B cell (primary cell): ENCODE results near the gene BABAM2. TPM values are rescaled to one million over a fixed set of nuclear protein-coding genes. Genes with fewer than 3 reads are reported as not detected.

Source experiments
- ATAC-seq: fragments of 200-7000 bp; cut with Tn5 transposase; one replicate; pipeline ENCODE4 v1.10.0; 2021; ENCODE audit warnings: low read depth, mild to moderate bottlenecking, moderate number of reproducible peaks, moderate library complexity
- CTCF ChIA-PET: fragments of 350-600 bp; sonication (Branson Sonifier 250); formaldehyde crosslinking; loops from one replicate; lab custom pipeline; 2021; ENCODE audit warnings: antibody characterized with exemption, inconsistent platforms; lab: Charles Lee
- POLR2A ChIA-PET: fragments of 350-600 bp; sonication (Branson Sonifier 250); formaldehyde crosslinking; loops from one replicate; lab custom pipeline; 2021; ENCODE audit warnings: antibody characterized with exemption; lab: Charles Lee
- DNase-seq: peaks from one replicate; pipeline ENCODE4 v3.0.0; 2013
- H2AFZ ChIP-seq: 2 replicates; pipeline ENCODE4 v1.6.1; 2012; ENCODE audit warnings: mild to moderate bottlenecking, low read depth, low read length; ENCODE audit not compliant: insufficient read depth, poor library complexity, severe bottlenecking
- H3K27ac ChIP-seq, 2 donors: 1 replicate in 1 of 2; 2 replicates in 1 of 2; pipeline ENCODE4 v1.5.1; 2012 to 2013; ENCODE audit warnings: low read length in 2 of 2, mild to moderate bottlenecking in 2 of 2, moderate library complexity in 1 of 2
- H3K27me3 ChIP-seq, 4 experiments: fragments of 200-600 bp in 1 of 4; sonication (generic) in 1 of 4; replicated peaks in 1 of 4; 1 replicate in 2 of 4; 2 replicates in 2 of 4; pipeline versions ENCODE4 v1.6.1 to v1.7.0; 2013 to 2016; ENCODE audit warnings: low read length in 3 of 4, mild to moderate bottlenecking in 2 of 4, mixed read lengths in 1 of 4, moderate library complexity in 1 of 4; ENCODE audit not compliant: insufficient read depth in 4 of 4, control insufficient read depth in 3 of 4; ENCODE audit errors: control extremely low read depth in 1 of 4
- H3K36me3 ChIP-seq, 2 experiments: replicated peaks in 1 of 2; 1 replicate in 1 of 2; 2 replicates in 1 of 2; pipeline versions ENCODE4 v1.6.1 to v1.7.1; 2013; ENCODE audit warnings: low read length in 1 of 2; ENCODE audit not compliant: insufficient read depth in 2 of 2, control insufficient read depth in 1 of 2; ENCODE audit errors: control extremely low read depth in 1 of 2, extremely low read depth in 1 of 2
- H3K4me1 ChIP-seq, 2 donors: fragments of 200-600 bp in 1 of 2; sonication (generic) in 1 of 2; 1 replicate in 1 of 2; 2 replicates in 1 of 2; pipeline versions ENCODE4 v1.5.1 to v1.6.1; 2013 to 2017; ENCODE audit warnings: low read length in 2 of 2; ENCODE audit not compliant: control insufficient read depth in 2 of 2, insufficient read depth in 2 of 2
- H3K4me2 ChIP-seq: replicated peaks from 2 replicates; pipeline ENCODE3; 2012; ENCODE audit warnings: mild to moderate bottlenecking, low read depth, low read length; ENCODE audit not compliant: poor library complexity, severe bottlenecking
- H3K4me3 ChIP-seq, 5 experiments: fragments of 200-600 bp in 1 of 5; sonication (generic) in 1 of 5; 1 replicate in 3 of 5; 2 replicates in 2 of 5; pipeline versions ENCODE4 v1.5.1 to v1.7.0; 2011 to 2016; ENCODE audit warnings: low read length in 4 of 5, mild to moderate bottlenecking in 4 of 5, low read depth in 2 of 5, control low read depth in 1 of 5, moderate library complexity in 1 of 5; ENCODE audit not compliant: insufficient read depth in 1 of 5; ENCODE audit errors: control extremely low read depth in 1 of 5, extremely low read depth in 1 of 5
- H3K79me2 ChIP-seq: fragments of 200-600 bp; sonication (generic); one replicate; pipeline ENCODE4 v1.6.0; 2016; ENCODE audit warnings: low read length; ENCODE audit not compliant: control insufficient read depth, insufficient read depth
- H3K9ac ChIP-seq: fragments of 200-600 bp; sonication (generic); 2 replicates; pipeline ENCODE4 v1.6.1; 2017; ENCODE audit warnings: mild to moderate bottlenecking, low read length, moderate library complexity
- H3K9me3 ChIP-seq, 3 donors: one replicate each; pipeline versions ENCODE4 v1.6.1 to v1.7.1; 2013; ENCODE audit warnings: low read length in 2 of 3; ENCODE audit not compliant: control insufficient read depth in 2 of 3, insufficient read depth in 1 of 3; ENCODE audit errors: control extremely low read depth in 1 of 3
- H4K20me1 ChIP-seq: 2 replicates; pipeline ENCODE4 v1.6.0; 2012; ENCODE audit warnings: mild to moderate bottlenecking, low read length; ENCODE audit not compliant: insufficient read depth, control insufficient read depth, poor library complexity, severe bottlenecking
- H3K27ac Mint-ChIP-seq: one replicate; pipeline ENCODE4 v1.8.0; 2021; ENCODE audit warnings: mixed read lengths
- H3K27me3 Mint-ChIP-seq: one replicate; pipeline ENCODE4 v1.8.0; 2021; ENCODE audit warnings: mixed read lengths
- H3K4me1 Mint-ChIP-seq: one replicate; pipeline ENCODE4 v1.8.0; 2021; ENCODE audit warnings: mixed read lengths
- H3K4me3 Mint-ChIP-seq: one replicate; pipeline ENCODE4 v1.8.0; 2021; ENCODE audit warnings: mixed read lengths
- H3K9me3 Mint-ChIP-seq: one replicate; pipeline ENCODE4 v1.8.0; 2022; ENCODE audit warnings: mixed read lengths; ENCODE audit not compliant: insufficient read depth
- EZH2 ChIP-seq: IDR thresholded peaks from 2 replicates; pipeline ENCODE4 v1.6.1; 2012; ENCODE audit warnings: borderline replicate concordance, low read depth, mild to moderate bottlenecking, moderate library complexity, low read length; ENCODE audit not compliant: insufficient read depth, poor library complexity, severe bottlenecking
- WGBS: methylation state at CpG from one replicate; pipeline ENCODE4 v1.1.5; 2013; ENCODE audit warnings: missing lambda C conversion rate; ENCODE audit not compliant: insufficient coverage; 5-methylcytosine and 5-hydroxymethylcytosine counted together
- intact Hi-C: fragments of 100-400 bp; cut with micrococcal nuclease; formaldehyde crosslinking; loops from one replicate; pipeline ENCODE4 v1.10.0; 2022
- polyA plus RNA-seq: library from polyadenylated mRNA; depleted of rRNA; stranded (reverse); fragments of >200 nt; gene quantifications from 2 replicates; pipeline ENCODE4 v1.2.3, GENCODE V29; 2012
- total RNA-seq, 2 donors: library from RNA; stranded (reverse); fragments of 120-200 nt in 1 of 2; gene quantifications; 1 replicate in 1 of 2; 2 replicates in 1 of 2; pipeline versions ENCODE4 v1.2.3 to v1.2.4, GENCODE V29; 2013 to 2022
- TF ChIP-seq, protein P1 (sequence below): fragments of 200-600 bp; IDR thresholded peaks from one replicate; pipeline ENCODE4 v1.8.0; 2022; ENCODE audit warnings: antibody characterized with exemption, mild to moderate bottlenecking

The BABAM2 gene
- total and polyA plus RNA-seq, 2 donors (not counting 1 experiment from before 2014, with no cell fraction given): 22.3 to 69.6 TPM

GRCh38 chr2:28193630-28194403 lies 303.3 kb downstream of the BABAM2 start:
- H3K36me3 ChIP-seq: no peaks in the 10 kb centered on the region
- H3K4me2 ChIP-seq: no peak overlapping the region
- TF ChIP-seq, protein P1, sequence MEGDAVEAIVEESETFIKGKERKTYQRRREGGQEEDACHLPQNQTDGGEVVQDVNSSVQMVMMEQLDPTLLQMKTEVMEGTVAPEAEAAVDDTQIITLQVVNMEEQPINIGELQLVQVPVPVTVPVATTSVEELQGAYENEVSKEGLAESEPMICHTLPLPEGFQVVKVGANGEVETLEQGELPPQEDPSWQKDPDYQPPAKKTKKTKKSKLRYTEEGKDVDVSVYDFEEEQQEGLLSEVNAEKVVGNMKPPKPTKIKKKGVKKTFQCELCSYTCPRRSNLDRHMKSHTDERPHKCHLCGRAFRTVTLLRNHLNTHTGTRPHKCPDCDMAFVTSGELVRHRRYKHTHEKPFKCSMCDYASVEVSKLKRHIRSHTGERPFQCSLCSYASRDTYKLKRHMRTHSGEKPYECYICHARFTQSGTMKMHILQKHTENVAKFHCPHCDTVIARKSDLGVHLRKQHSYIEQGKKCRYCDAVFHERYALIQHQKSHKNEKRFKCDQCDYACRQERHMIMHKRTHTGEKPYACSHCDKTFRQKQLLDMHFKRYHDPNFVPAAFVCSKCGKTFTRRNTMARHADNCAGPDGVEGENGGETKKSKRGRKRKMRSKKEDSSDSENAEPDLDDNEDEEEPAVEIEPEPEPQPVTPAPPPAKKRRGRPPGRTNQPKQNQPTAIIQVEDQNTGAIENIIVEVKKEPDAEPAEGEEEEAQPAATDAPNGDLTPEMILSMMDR: no peak
- no peak for TF ChIP-seq EZH2
- no peak overlapping the region for H3K4me3 ChIP-seq
- DNase-seq (no peak), ATAC-seq (no peak)
- H3K27me3 ChIP-seq: no peaks in the 10 kb centered on the region
- no peaks in the 10 kb centered on the region for H3K9me3 ChIP-seq
- H3K27me3 Mint-ChIP-seq: no peaks in the 10 kb centered on the region
- CTCF ChIA-PET: no interaction called here
- H3K27ac Mint-ChIP-seq: no peak overlapping the region
- H3K79me2 ChIP-seq: no peaks in the 10 kb centered on the region
- WGBS: 72% methylated on average over 7 of the region's 10 CpGs
- H4K20me1 ChIP-seq: no peaks in the 10 kb centered on the region
- no peaks in the 10 kb centered on the region for H3K9me3 Mint-ChIP-seq
- no peaks in the 10 kb centered on the region for H3K4me1 Mint-ChIP-seq
- no peak overlapping the region for H3K9ac ChIP-seq
- H2AFZ ChIP-seq: no peak overlapping the region
- no peaks in the 10 kb centered on the region for H3K4me1 ChIP-seq
- H3K27ac ChIP-seq: no peak overlapping the region
- POLR2A ChIA-PET: no interaction called here
- intact Hi-C loops: no loop called here
- no peak overlapping the region for H3K4me3 Mint-ChIP-seq

DNA sequence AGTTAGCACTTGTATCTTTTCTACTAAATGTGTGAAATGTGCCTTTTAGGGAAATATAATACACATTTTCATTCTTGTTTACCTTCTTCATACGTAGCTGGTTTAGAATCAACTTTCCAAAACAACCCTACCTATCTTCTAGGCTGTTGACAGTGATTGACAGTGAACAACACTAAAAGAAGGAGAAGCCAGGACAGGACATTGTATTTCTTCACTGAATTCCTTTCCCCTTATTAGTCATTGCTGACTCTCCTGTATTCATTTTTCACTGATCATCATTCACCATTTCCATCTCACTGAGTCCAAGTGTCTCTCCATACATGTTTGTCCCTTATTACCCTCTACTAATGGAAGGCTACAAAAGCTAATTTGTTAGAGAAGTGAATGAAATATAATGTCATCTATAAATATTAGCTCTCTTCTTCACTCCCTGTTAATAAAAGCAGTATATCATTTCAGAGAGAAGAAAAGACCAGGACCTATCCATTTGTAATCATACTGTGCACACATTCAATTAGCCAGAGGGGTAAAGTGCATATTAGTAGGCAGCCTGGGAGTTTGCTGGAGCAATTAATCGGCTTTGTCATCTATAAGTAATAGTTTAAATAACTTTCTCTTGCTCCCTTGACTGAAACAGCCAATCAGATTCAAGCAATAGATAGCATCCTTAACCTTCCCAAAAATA lies 309.6 kb downstream of the BABAM2 start:
- WGBS: no CpG with 5 or more reads among the region's 2 CpGs
- POLR2A ChIA-PET: no interaction called here

More for the DNA sequence above, 309.6 kb downstream of the BABAM2 start:
- Histone ChIP-seq H4K20me1 (no peaks in the 10 kb centered on the region), H3K4me3 (no peak overlapping the region), H2AFZ (no peak overlapping the region), H3K9ac (no peak overlapping the region), H3K9me3 (no peaks in the 10 kb centered on the region), H3K36me3 (no peaks in the 10 kb centered on the region), H3K4me2 (no peak overlapping the region), H3K27me3 (no peaks in the 10 kb centered on the region), H3K27ac (no peak overlapping the region), H3K79me2 (no peaks in the 10 kb centered on the region), H3K4me1 (no peaks in the 10 kb centered on the region)
- TF ChIP-seq, protein P1: no peak
- no peak for TF ChIP-seq EZH2
- Mint-ChIP-seq H3K9me3 (no peaks in the 10 kb centered on the region), H3K4me1 (no peaks in the 10 kb centered on the region), H3K27me3 (no peaks in the 10 kb centered on the region), H3K4me3 (no peak overlapping the region), H3K27ac (no peak overlapping the region)
- CTCF ChIA-PET: no interaction called here
- intact Hi-C loops: no loop called here
- ATAC-seq: no peak
- DNase-seq: no peak
